ENCODE results near the gene COP1.

DNA sequence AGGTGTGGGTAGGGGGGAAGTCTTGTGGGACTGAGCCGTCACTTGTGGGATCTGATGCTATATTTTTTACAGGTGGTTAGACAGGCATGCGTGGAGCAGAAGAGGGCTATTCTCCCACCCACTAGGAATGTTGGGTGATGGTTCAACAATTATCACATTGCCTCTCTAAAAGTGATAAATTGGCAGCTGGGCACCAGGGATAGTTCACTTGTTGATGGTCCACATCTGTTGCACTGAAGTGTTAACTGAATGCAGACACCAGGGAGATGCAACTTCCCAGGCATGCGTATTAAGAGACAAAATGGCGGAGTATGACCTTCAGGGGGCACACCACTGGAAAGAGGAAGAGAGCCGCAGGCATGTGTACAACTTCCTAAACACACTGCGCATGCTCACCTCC lies 270.4 kb downstream of the COP1 start:
- TF ChIP-seq, protein P1, sequence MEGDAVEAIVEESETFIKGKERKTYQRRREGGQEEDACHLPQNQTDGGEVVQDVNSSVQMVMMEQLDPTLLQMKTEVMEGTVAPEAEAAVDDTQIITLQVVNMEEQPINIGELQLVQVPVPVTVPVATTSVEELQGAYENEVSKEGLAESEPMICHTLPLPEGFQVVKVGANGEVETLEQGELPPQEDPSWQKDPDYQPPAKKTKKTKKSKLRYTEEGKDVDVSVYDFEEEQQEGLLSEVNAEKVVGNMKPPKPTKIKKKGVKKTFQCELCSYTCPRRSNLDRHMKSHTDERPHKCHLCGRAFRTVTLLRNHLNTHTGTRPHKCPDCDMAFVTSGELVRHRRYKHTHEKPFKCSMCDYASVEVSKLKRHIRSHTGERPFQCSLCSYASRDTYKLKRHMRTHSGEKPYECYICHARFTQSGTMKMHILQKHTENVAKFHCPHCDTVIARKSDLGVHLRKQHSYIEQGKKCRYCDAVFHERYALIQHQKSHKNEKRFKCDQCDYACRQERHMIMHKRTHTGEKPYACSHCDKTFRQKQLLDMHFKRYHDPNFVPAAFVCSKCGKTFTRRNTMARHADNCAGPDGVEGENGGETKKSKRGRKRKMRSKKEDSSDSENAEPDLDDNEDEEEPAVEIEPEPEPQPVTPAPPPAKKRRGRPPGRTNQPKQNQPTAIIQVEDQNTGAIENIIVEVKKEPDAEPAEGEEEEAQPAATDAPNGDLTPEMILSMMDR (IDR thresholded peaks at IDR 0.05), result no peak
- no peak for TF ChIP-seq POLR2A (IDR thresholded peaks at IDR 0.05)
- no peak for TF ChIP-seq POLR2AphosphoS5 (IDR thresholded peaks at IDR 0.05; ENCODE audit: insufficient read depth in 1 of 2, low read depth in 1 of 2)

Measured in vagina (tissue), 2 donors.